Measurements from ENCODE around the gene ZMYND8. TPM values are rescaled to one million over a fixed set of nuclear protein-coding genes. Genes with fewer than 3 reads are reported as not detected.
"Not testable (repeated sequence)": the region's sequence is repeated elsewhere in the genome, so short reads cannot be mapped to it uniquely, and the experiment has no call there.

The ZMYND8 gene
- total RNA-seq, 2 experiments from 2014 or later, result 33.0 to 34.3 TPM

DNA sequence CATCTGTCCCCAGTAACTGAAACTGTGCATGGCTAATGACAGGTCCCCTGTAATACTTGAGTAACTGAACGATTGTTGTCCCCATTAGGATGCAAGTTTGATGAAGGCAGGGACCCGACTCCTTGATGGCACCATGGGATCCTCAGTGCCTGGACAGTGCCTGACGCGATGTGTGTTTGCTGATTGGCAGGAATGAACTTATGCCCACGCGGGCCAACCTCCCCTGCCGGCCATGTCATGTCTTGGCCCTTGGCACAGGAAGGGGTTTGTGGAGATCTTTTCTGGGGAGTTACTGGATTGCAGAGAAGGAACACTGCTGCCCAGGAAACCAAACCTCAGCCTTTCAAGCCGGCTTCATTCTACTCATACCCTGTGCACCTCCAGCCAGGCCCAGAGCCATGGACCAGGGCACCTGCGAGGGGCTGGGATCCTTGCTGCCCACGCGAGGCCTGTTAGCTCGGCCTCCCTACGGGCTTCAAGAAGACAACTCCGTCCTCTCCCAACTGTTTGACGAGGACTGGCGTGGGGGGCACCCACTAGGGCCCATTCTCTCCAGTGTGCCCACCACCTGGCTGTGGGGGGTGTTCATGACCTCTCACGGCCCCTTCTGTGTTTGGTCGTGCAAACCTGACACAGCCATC is 147.8 kb downstream of the ZMYND8 start:
- H3K4me1 Mint-ChIP-seq (ENCODE audit: low read depth), result peaks cover 6% of the 10 kb centered on the region
- no peaks in the 10 kb centered on the region for H3K27me3 Mint-ChIP-seq
- Histone ChIP-seq H3K4me1 (ENCODE audit: insufficient read depth, low read length) (no peaks in the 10 kb centered on the region), H3K27me3 (ENCODE audit: control insufficient read depth in 1 of 2, insufficient read depth in 2 of 2, low read length in 2 of 2) (no peaks in the 10 kb centered on the region), H3K27ac (ENCODE audit: low read depth in 1 of 2, low read length in 2 of 2) (no peak overlapping the region), H3K36me3 (ENCODE audit: insufficient read depth, low read length) (peaks cover 49% of the 10 kb centered on the region), H3K9me3 (ENCODE audit: control insufficient read depth in 1 of 2, insufficient read depth in 1 of 2, low read length in 2 of 2) (no peaks in the 10 kb centered on the region), H3K4me3 (ENCODE audit: low read length) (no peak overlapping the region)
- DNase-seq (no peak), ATAC-seq (ENCODE audit: poor library complexity) (no peak)
- POLR2A ChIA-PET, result no interaction called here
- CTCF ChIA-PET, result no interaction called here
- peaks cover 22% of the 10 kb centered on the region for H3K36me3 Mint-ChIP-seq (ENCODE audit: low read depth)
- H3K9me3 Mint-ChIP-seq, result no peaks in the 10 kb centered on the region
- H3K27ac Mint-ChIP-seq, result no peak overlapping the region
- intact Hi-C loops (cut with DNase I, micrococcal nuclease), result no loop called here
- H3K4me3 Mint-ChIP-seq, result no peak overlapping the region
- no peak for TF ChIP-seq CTCF (IDR thresholded peaks at IDR 0.05)

DNA sequence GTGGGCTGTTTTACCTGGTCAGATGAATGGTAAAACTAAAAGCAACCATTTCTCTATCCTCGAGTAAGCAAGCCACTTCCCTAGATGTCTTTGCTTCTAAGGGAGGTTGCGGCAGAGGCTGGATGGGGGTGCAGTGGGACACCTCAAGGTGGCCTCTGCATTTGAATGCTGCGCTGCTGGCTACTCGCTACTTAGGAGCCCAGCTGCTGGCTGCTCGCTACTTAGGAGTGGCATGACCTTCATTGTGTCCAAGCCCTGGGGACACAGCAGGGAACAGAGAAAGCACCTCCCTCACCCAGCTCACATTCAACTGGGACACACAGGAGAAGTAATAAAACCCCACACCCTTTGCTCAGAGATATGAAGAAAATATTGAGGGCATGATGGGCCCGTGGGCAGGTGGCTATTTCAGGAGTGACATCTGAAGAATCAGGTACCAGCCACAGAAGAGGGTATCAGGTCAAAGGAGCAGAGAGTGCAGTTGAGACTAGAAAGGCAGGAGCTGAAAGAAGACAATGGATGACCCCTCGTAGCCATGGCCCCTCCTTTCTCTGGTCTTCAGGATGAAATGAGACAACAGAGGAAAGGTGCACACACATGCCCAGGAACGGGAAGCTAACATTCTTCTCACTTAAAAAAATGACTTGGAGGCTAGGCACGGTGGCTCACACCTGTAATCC is 149.4 kb downstream of the ZMYND8 start:
- no peak for TF ChIP-seq CTCF (IDR thresholded peaks at IDR 0.05)
- POLR2A ChIA-PET, result no interaction called here
- no peaks in the 10 kb centered on the region for H3K9me3 Mint-ChIP-seq

DNA sequence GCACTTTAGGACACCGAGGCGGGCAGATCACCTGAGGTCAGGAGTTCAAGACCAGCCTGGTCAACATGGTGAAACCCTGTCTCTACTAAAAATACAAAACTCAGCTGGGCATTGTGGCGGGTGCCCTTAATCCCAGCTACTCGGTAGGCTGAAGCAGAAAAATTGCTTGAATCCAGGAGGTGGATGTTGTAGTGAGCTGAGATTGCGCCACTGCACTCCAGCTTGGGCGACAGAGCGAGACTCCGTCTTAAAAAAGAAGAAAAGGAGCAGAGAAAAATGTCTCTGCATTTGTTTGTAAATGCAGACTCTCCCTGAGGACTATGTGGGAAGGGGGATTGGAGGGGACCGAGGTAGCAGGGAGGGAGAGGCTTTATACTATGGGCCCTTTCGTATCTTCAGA is 149.9 kb downstream of the ZMYND8 start:
- H3K4me1 Mint-ChIP-seq (ENCODE audit: low read depth); H3K27me3 ChIP-seq (ENCODE audit: control insufficient read depth in 1 of 2, insufficient read depth in 2 of 2, low read length in 2 of 2); H3K27ac ChIP-seq (ENCODE audit: low read depth in 1 of 2, low read length in 2 of 2); intact Hi-C loops (cut with DNase I, micrococcal nuclease); H3K27me3 Mint-ChIP-seq; H3K4me3 Mint-ChIP-seq; H3K9me3 Mint-ChIP-seq; DNase-seq; H3K4me1 ChIP-seq (ENCODE audit: insufficient read depth, low read length); H3K9me3 ChIP-seq (ENCODE audit: control insufficient read depth in 1 of 2, insufficient read depth in 1 of 2, low read length in 2 of 2); H3K27ac Mint-ChIP-seq; ATAC-seq (ENCODE audit: poor library complexity); H3K4me3 ChIP-seq (ENCODE audit: low read length): not testable (repeated sequence)
- peaks cover 28% of the 10 kb centered on the region for H3K36me3 ChIP-seq (ENCODE audit: insufficient read depth, low read length)
- ChIA-PET POLR2A (interaction anchor here (1.3 to 1.4 kb wide), 2 partner anchors 11 to 178 kb away, joined by 3 read pairs; no protein-coding TSS in a partner anchor), CTCF (interaction anchor here (1.4 kb wide), 1 partner anchor 10 kb away, joined by 5 read pairs; no protein-coding TSS in a partner anchor)
- H3K36me3 Mint-ChIP-seq (ENCODE audit: low read depth), result peaks cover 22% of the 10 kb centered on the region

More for the DNA sequence above, 149.4 kb downstream of the ZMYND8 start:
- Histone ChIP-seq H3K27ac (ENCODE audit: low read depth in 1 of 2, low read length in 2 of 2) (no peak overlapping the region), H3K4me3 (ENCODE audit: low read length) (no peak overlapping the region), H3K9me3 (ENCODE audit: control insufficient read depth in 1 of 2, insufficient read depth in 1 of 2, low read length in 2 of 2) (no peaks in the 10 kb centered on the region), H3K4me1 (ENCODE audit: insufficient read depth, low read length) (no peaks in the 10 kb centered on the region), H3K36me3 (ENCODE audit: insufficient read depth, low read length) (peaks cover 34% of the 10 kb centered on the region), H3K27me3 (ENCODE audit: control insufficient read depth in 1 of 2, insufficient read depth in 2 of 2, low read length in 2 of 2) (no peaks in the 10 kb centered on the region)
- ATAC-seq (ENCODE audit: poor library complexity) (no peak), DNase-seq (no peak)
- H3K27me3 Mint-ChIP-seq, result no peaks in the 10 kb centered on the region
- no peak overlapping the region for H3K27ac Mint-ChIP-seq
- CTCF ChIA-PET, result no interaction called here
- H3K4me3 Mint-ChIP-seq, result no peak overlapping the region
- intact Hi-C loops (cut with DNase I, micrococcal nuclease), result no loop called here
- peaks cover 6% of the 10 kb centered on the region for H3K4me1 Mint-ChIP-seq (ENCODE audit: low read depth)
- peaks cover 22% of the 10 kb centered on the region for H3K36me3 Mint-ChIP-seq (ENCODE audit: low read depth)
